Heart right ventricle (tissue), 16 donors: ENCODE measurements around the gene QRFP. TPM values are rescaled to one million over a fixed set of nuclear protein-coding genes. Genes with fewer than 3 reads are reported as not detected.
A peak's percentile ranks its signal among the peaks of the same experiment; 100 is the strongest.

Source experiments
- ATAC-seq, 8 donors: fragments of 200-7000 bp; cut with Tn5 transposase; one replicate each; pipeline ENCODE4 v1.9.1; 2020; ENCODE audit warnings: mild to moderate bottlenecking in 8 of 8, moderate library complexity in 8 of 8, moderate number of reproducible peaks in 1 of 8
- DNase-seq, 2 donors: peaks; one replicate each; pipeline ENCODE4 v3.0.0-alpha.2; 2020
- H3K27ac ChIP-seq, 10 donors: fragments of 200-600 bp; sonication (generic) in 2 of 10; one replicate each; pipeline versions ENCODE4 v1.5.0 to v1.8.0; 2020 to 2022; ENCODE audit warnings: mild to moderate bottlenecking in 3 of 10
- H3K27me3 ChIP-seq, 7 donors: fragments of 200-600 bp; one replicate each; pipeline ENCODE4 v1.8.0; 2021 to 2022; ENCODE audit warnings: mild to moderate bottlenecking in 2 of 7
- H3K36me3 ChIP-seq, 9 donors: fragments of 200-600 bp; sonication (generic) in 1 of 9; one replicate each; pipeline versions ENCODE4 v1.5.0 to v1.8.0; 2020 to 2022; ENCODE audit warnings: mild to moderate bottlenecking in 2 of 9
- H3K4me1 ChIP-seq, 9 donors: fragments of 200-600 bp; sonication (generic) in 1 of 9; one replicate each; pipeline versions ENCODE4 v1.5.0 to v1.8.0; 2020 to 2022; ENCODE audit warnings: mild to moderate bottlenecking in 4 of 9
- H3K4me3 ChIP-seq, 10 donors: fragments of 200-600 bp; sonication (generic) in 2 of 10; one replicate each; pipeline versions ENCODE4 v1.5.0 to v1.8.0; 2020 to 2022; ENCODE audit warnings: mild to moderate bottlenecking in 7 of 10, moderate library complexity in 2 of 10
- H3K9me3 ChIP-seq, 11 donors: fragments of 200-600 bp in 10 of 11; sonication (generic) in 2 of 11; one replicate each; pipeline versions ENCODE4 v1.5.0 to v1.8.0; 2013 to 2022; ENCODE audit warnings: mild to moderate bottlenecking in 2 of 11, control low read depth in 1 of 11, moderate library complexity in 1 of 11
- WGBS, 2 donors: extraction: QIAGEN DNeasy Blood & Tissue Kit; methylation state at CpG; one replicate each; pipeline ENCODE4 v1.1.7; 2013; ENCODE audit warnings: inconsistent platforms in 1 of 2; 5-methylcytosine and 5-hydroxymethylcytosine counted together
- intact Hi-C, 10 donors: fragments of 100-400 bp; cut with DNase I; formaldehyde crosslinking; loops; one replicate each; pipeline versions ENCODE4 v1.11.1 to v1.14.2; 2022
- polyA plus RNA-seq, 2 donors: library from polyadenylated mRNA; stranded (reverse); fragments of 200-250 nt; gene quantifications; one replicate each; pipeline ENCODE4 v1.2.3, GENCODE V29; 2013
- total RNA-seq, 10 donors: library from RNA; stranded (reverse); fragmentation: NEBNext Ultra II Directional in 3 of 10; extraction: Animal tissue kit (Norgen Biotek cat#: 25700) in 3 of 10; gene quantifications; one replicate each; pipeline versions ENCODE4 v1.2.1 to v1.2.4, GENCODE V29; 2021 to 2023
- TF ChIP-seq, protein P1 (sequence below), 9 donors: fragments of 200-600 bp; sonication (generic) in 2 of 9; IDR thresholded peaks; one replicate each; pipeline versions ENCODE4 v1.5.0 to v1.8.0; 2021 to 2022; ENCODE audit warnings: antibody characterized with exemption in 9 of 9, mild to moderate bottlenecking in 5 of 9, moderate library complexity in 1 of 9
- donor health status: Arrhythmogenic right ventricular cardiomyopathy.
- donor health status: ischemic (EF 13 %, LVEDD 7.1; RV severe dilation, severe dysfunction).
- donor health status: healthy with polysubstance abuse.
- donor health status: DM: no; HTN: yes; CAD: no.
- donor health status: DM: no; HTN: no; CAD: no.
- donor health status: ischemic (EF 25% LVEDD 6.9; RV normal size, moderate dysfunction).
- donor health status: ischemic (EF 25% LVEDD 5.7; RV mildly dilated, moderate dysfunction).
- donor health status: healthy.
- donor health status: DM: yes; HTN: yes; CAD: no.
- donor health status: Ischemic cardiomyopathy.
- donor health status: ischemic (EF 35%, LVEDD 5.7; RV mildly dilated, moderate dysfunction).
- donor health status: nonischemic (EF 11% LVEDD 7.7; RV severe dilation, severe dysfunction).
- donor health status: DM: yes; HTN: yes; CAD: no.
- donor health status: PGD.
- donor health status: ischemic (EF 29% LVEDD 5.4; RV normal size, mild dysfunction).
- donor health status: nonischemic (EF 23%, LVEDD 6.1; RV moderate dilation, normal function).

QRFP gene
- total and polyA plus RNA-seq, 12 donors = 0.06 TPM; not detected in 11

- DNase-seq (no peak), ATAC-seq (no peak)
- Histone ChIP-seq H3K27me3 (no peaks in the 10 kb centered on the region), H3K27ac (no peak overlapping the region), H3K9me3 (no peaks in the 10 kb centered on the region), H3K4me1 (peaks cover 8 to 74% (median 41%) of the 10 kb centered on the region in 9 donors), H3K4me3 (no peak overlapping the region), H3K36me3 (peaks cover 0 to 74% (median 0%) of the 10 kb centered on the region in 9 donors)
- intact Hi-C loops = loop anchor here in 7 of 10 donors (2.0 to 10.0 kb wide), 7 partner anchors 92 to 183 kb away; no protein-coding TSS in a partner anchor
- TF ChIP-seq, protein P1, sequence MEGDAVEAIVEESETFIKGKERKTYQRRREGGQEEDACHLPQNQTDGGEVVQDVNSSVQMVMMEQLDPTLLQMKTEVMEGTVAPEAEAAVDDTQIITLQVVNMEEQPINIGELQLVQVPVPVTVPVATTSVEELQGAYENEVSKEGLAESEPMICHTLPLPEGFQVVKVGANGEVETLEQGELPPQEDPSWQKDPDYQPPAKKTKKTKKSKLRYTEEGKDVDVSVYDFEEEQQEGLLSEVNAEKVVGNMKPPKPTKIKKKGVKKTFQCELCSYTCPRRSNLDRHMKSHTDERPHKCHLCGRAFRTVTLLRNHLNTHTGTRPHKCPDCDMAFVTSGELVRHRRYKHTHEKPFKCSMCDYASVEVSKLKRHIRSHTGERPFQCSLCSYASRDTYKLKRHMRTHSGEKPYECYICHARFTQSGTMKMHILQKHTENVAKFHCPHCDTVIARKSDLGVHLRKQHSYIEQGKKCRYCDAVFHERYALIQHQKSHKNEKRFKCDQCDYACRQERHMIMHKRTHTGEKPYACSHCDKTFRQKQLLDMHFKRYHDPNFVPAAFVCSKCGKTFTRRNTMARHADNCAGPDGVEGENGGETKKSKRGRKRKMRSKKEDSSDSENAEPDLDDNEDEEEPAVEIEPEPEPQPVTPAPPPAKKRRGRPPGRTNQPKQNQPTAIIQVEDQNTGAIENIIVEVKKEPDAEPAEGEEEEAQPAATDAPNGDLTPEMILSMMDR (IDR thresholded peaks at IDR 0.05) = no peak
- WGBS, 2 donors = 93% methylated on average over 6 of the region's 6 CpGs
Observed at GRCh38 chr9:130864541-130864940, 32.1 kb downstream of the QRFP start.

DNA sequence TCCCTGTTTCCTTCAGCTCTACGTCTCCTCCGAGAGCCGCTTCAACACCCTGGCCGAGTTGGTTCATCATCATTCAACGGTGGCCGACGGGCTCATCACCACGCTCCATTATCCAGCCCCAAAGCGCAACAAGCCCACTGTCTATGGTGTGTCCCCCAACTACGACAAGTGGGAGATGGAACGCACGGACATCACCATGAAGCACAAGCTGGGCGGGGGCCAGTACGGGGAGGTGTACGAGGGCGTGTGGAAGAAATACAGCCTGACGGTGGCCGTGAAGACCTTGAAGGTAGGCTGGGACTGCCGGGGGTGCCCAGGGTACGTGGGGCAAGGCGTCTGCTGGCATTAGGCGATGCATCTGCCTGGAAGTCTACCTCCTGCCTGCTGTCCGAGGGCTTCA lies 33.9 kb downstream of the QRFP start:
- ATAC-seq = no peak
- 91 to 95% methylated on average over 23 of the region's 23 CpGs for WGBS, 2 donors
- Histone ChIP-seq H3K4me3 (no peak overlapping the region), H3K4me1 (peaks cover 13 to 82% (median 49%) of the 10 kb centered on the region in 9 donors), H3K36me3 (peaks cover 0 to 76% (median 0%) of the 10 kb centered on the region in 9 donors), H3K27ac (peak overlapping the region in 3 of 10 donors; percentile 3 to 32 (median 19)), H3K9me3 (no peaks in the 10 kb centered on the region), H3K27me3 (no peaks in the 10 kb centered on the region)
- TF ChIP-seq, protein P1 (IDR thresholded peaks at IDR 0.05) = no peak
- intact Hi-C loops = loop anchor here in 9 of 10 donors (1.0 to 10.0 kb wide), 10 partner anchors 90 to 185 kb away; no protein-coding TSS in a partner anchor
- no peak for DNase-seq

DNA sequence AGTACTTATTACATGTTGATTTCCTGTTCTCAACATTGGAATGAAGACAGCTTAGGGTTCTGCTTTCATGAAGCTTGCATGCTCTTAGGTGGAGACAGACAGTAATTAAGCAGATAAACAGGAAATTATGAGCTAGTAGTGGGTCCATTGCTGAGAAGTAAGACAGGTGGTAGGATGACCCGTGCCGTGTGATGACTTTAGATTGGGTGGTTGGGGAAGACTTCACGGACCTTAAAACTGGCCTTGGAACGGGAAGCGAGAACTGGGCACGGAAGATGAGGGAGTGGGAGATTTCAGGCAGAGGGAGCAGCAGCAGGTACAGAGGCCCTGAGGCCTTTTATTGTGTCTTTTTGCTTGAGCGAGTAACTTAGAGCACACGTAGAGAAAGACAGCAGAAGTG lies 34.4 kb downstream of the QRFP start:
- DNase-seq (no peak), ATAC-seq (no peak)
- no peaks in the 10 kb centered on the region for H3K27me3 ChIP-seq
- H3K9me3 ChIP-seq = no peaks in the 10 kb centered on the region
- H3K36me3 ChIP-seq = peaks cover 0 to 78% (median 0%) of the 10 kb centered on the region in 9 donors
- intact Hi-C loops = loop anchor here in 9 of 10 donors (2.0 to 10.0 kb wide), 9 partner anchors 90 to 185 kb away; no protein-coding TSS in a partner anchor
- TF ChIP-seq, protein P1 (IDR thresholded peaks at IDR 0.05) = no peak
- H3K4me1 ChIP-seq = peaks cover 13 to 81% (median 49%) of the 10 kb centered on the region in 9 donors
- H3K4me3 ChIP-seq = no peak overlapping the region
- peak overlapping the region in 3 of 10 donors; percentile 28 to 74 (median 32) for H3K27ac ChIP-seq
- 85 to 92% methylated on average over 8 of the region's 8 CpGs for WGBS, 2 donors

GRCh38 chr9:130861372-130862180 lies 35.0 kb downstream of the QRFP start:
- 74 to 85% methylated on average over 8 of the region's 8 CpGs for WGBS, 2 donors
- H3K36me3 ChIP-seq = peaks cover 0 to 79% (median 0%) of the 10 kb centered on the region in 9 donors
- intact Hi-C loops = loop anchor here (1.0 to 10.0 kb wide), 11 partner anchors 27 to 186 kb away; partner anchors contain the start of gene ABL1 (in 1 of the 10)
- H3K27me3 ChIP-seq = no peaks in the 10 kb centered on the region
- peak overlapping the region in 2 of 10 donors; percentile 13 to 14 for H3K4me3 ChIP-seq
- H3K4me1 ChIP-seq = peaks cover 13 to 74% (median 45%) of the 10 kb centered on the region in 9 donors
- DNase-seq = no peak
- H3K9me3 ChIP-seq = no peaks in the 10 kb centered on the region
- ATAC-seq = no peak
- H3K27ac ChIP-seq = peak overlapping the region in 8 of 10 donors; percentile 69 to 86 (median 76)
- TF ChIP-seq, protein P1 (IDR thresholded peaks at IDR 0.05) = no peak
